Globus pallidus (tissue), 1 donor: ENCODE data around the gene ATF7.

Experiments used
- DNase-seq: peaks from one replicate; pipeline ENCODE4 v3.0.0-alpha.2; 2015; ENCODE audit warnings: low spot score

ATF7 gene

GRCh38 chr12:53500142-53500775 lies 125.9 kb downstream of the ATF7 start:
- DNase-seq: no peak

- DNase-seq: peak; percentile 79
Measured at GRCh38 chr12:53499266-53500141, 126.7 kb downstream of the ATF7 start, which contains the start of gene MAP3K12. Gene MAP3K12 (minus strand): TSS chr12:53499458. CDS start chr12:53487391, 12,067 bp downstream.

- DNase-seq: no peak
Measured at GRCh38 chr12:53498235-53498630, 127.9 kb downstream of the ATF7 start.

- DNase-seq: no peak
Measured at GRCh38 chr12:53497461-53497860, 128.7 kb downstream of the ATF7 start.

- no peak for DNase-seq
Measured at GRCh38 chr12:53496752-53497032, 129.5 kb downstream of the ATF7 start.

GRCh38 chr12:53495903-53496751 lies 130.1 kb downstream of the ATF7 start:
- no peak for DNase-seq

GRCh38 chr12:53493610-53494391 lies 132.4 kb downstream of the ATF7 start:
- no peak for DNase-seq

GRCh38 chr12:53492830-53493609 lies 133.2 kb downstream of the ATF7 start:
- peak; percentile 94 for DNase-seq

GRCh38 chr12:53492188-53492587 lies 134.0 kb downstream of the ATF7 start:
- no peak for DNase-seq

- no peak for DNase-seq
Measured at GRCh38 chr12:53489242-53489864, 136.8 kb downstream of the ATF7 start.

- no peak for DNase-seq
Measured at GRCh38 chr12:53486736-53487487, 139.3 kb downstream of the ATF7 start.

- DNase-seq: no peak
Measured at GRCh38 chr12:53485955-53486735, 140.0 kb downstream of the ATF7 start.

GRCh38 chr12:53484686-53485575 lies 141.3 kb downstream of the ATF7 start:
- no peak for DNase-seq

- no peak for DNase-seq
Measured at GRCh38 chr12:53483979-53484377, 142.2 kb downstream of the ATF7 start.

GRCh38 chr12:53483225-53483978 lies 142.8 kb downstream of the ATF7 start:
- no peak for DNase-seq

GRCh38 chr12:53482626-53483168 lies 143.5 kb downstream of the ATF7 start:
- DNase-seq: no peak
